Measurements from ENCODE around the gene GRPEL1.

GRPEL1 gene

GRCh38 chr4:7018281-7018680 lies 49.6 kb downstream of the GRPEL1 start:
- TF ChIP-seq TAF1 (IDR thresholded peaks at IDR 0.05; ENCODE audit: low read depth), result no peak
- TF ChIP-seq REST (IDR thresholded peaks at IDR 0.05; ENCODE audit: low read depth), result no peak
- no peak for TF ChIP-seq EGR1 (IDR thresholded peaks at IDR 0.05)
- TF ChIP-seq FOXM1 (IDR thresholded peaks at IDR 0.05; ENCODE audit: borderline replicate concordance, low read depth), result no peak
- no peak for TF ChIP-seq TCF12 (IDR thresholded peaks at IDR 0.05; ENCODE audit: low read depth)
- no peak for TF ChIP-seq CREB1 (IDR thresholded peaks at IDR 0.05; ENCODE audit: low read depth)
- TF ChIP-seq USF1 (IDR thresholded peaks at IDR 0.05), result no peak

GRCh38 chr4:7017446-7018048 lies 50.3 kb downstream of the GRPEL1 start:
- TF ChIP-seq USF1 (IDR thresholded peaks at IDR 0.05) (no peak), TEAD4 (IDR thresholded peaks at IDR 0.05) (no peak), RAD21 (IDR thresholded peaks at IDR 0.05; ENCODE audit: low read depth) (no peak), CEBPB (IDR thresholded peaks at IDR 0.05) (no peak), REST (IDR thresholded peaks at IDR 0.05; ENCODE audit: low read depth) (no peak), EGR1 (IDR thresholded peaks at IDR 0.05) (no peak), CREB1 (IDR thresholded peaks at IDR 0.05; ENCODE audit: low read depth) (no peak)

GRCh38 chr4:7016512-7016911 lies 51.4 kb downstream of the GRPEL1 start:
- TF ChIP-seq FOXM1 (IDR thresholded peaks at IDR 0.05; ENCODE audit: borderline replicate concordance, low read depth), result no peak
- TF ChIP-seq MAX (IDR thresholded peaks at IDR 0.05), result no peak
- no peak for TF ChIP-seq ZBTB7A (IDR thresholded peaks at IDR 0.05; ENCODE audit: low read depth)
- no peak for TF ChIP-seq TAF1 (IDR thresholded peaks at IDR 0.05; ENCODE audit: low read depth)
- no peak for TF ChIP-seq TCF12 (IDR thresholded peaks at IDR 0.05; ENCODE audit: low read depth)
- no peak for TF ChIP-seq EP300 (IDR thresholded peaks at IDR 0.05; ENCODE audit: borderline replicate concordance)
- TF ChIP-seq CREB1 (IDR thresholded peaks at IDR 0.05; ENCODE audit: low read depth), result no peak
- no peak for TF ChIP-seq EGR1 (IDR thresholded peaks at IDR 0.05)
- no peak for TF ChIP-seq NFIC (IDR thresholded peaks at IDR 0.05)
- TF ChIP-seq YY1 (IDR thresholded peaks at IDR 0.05; ENCODE audit: low read depth), result no peak
- TF ChIP-seq USF1 (IDR thresholded peaks at IDR 0.05), result no peak
- TF ChIP-seq RAD21 (IDR thresholded peaks at IDR 0.05; ENCODE audit: low read depth), result no peak
- TF ChIP-seq REST (IDR thresholded peaks at IDR 0.05; ENCODE audit: low read depth), result no peak
- TF ChIP-seq TEAD4 (IDR thresholded peaks at IDR 0.05), result no peak
- no peak for TF ChIP-seq CEBPB (IDR thresholded peaks at IDR 0.05)

GRCh38 chr4:7016086-7016485 lies 51.8 kb downstream of the GRPEL1 start:
- no peak for TF ChIP-seq FOXM1 (IDR thresholded peaks at IDR 0.05; ENCODE audit: borderline replicate concordance, low read depth)
- TF ChIP-seq CREB1 (IDR thresholded peaks at IDR 0.05; ENCODE audit: low read depth), result no peak
- TF ChIP-seq USF1 (IDR thresholded peaks at IDR 0.05), result no peak
- TF ChIP-seq NFIC (IDR thresholded peaks at IDR 0.05), result no peak
- no peak for TF ChIP-seq TEAD4 (IDR thresholded peaks at IDR 0.05)
- TF ChIP-seq MAX (IDR thresholded peaks at IDR 0.05), result no peak
- TF ChIP-seq EP300 (IDR thresholded peaks at IDR 0.05; ENCODE audit: borderline replicate concordance), result no peak
- TF ChIP-seq YY1 (IDR thresholded peaks at IDR 0.05; ENCODE audit: low read depth), result no peak
- TF ChIP-seq CEBPB (IDR thresholded peaks at IDR 0.05), result no peak
- TF ChIP-seq TAF1 (IDR thresholded peaks at IDR 0.05; ENCODE audit: low read depth), result no peak

Data from Ishikawa (cell line).